HG02642 (cell line): ENCODE measurements around the gene HCRTR2.
A peak's percentile ranks its signal among the peaks of the same experiment; 100 is the strongest.
"Not testable (repeated sequence)": the region's sequence is repeated elsewhere in the genome, so short reads cannot be mapped to it uniquely, and the experiment has no call there.

Source experiments
- ATAC-seq: cut with Tn5 transposase; IDR thresholded peaks from one replicate; pipeline ENCODE4 v1.9.1; 2021; ENCODE audit warnings: mild to moderate bottlenecking; ENCODE audit not compliant: unreplicated experiment, poor library complexity

Gene HCRTR2

DNA sequence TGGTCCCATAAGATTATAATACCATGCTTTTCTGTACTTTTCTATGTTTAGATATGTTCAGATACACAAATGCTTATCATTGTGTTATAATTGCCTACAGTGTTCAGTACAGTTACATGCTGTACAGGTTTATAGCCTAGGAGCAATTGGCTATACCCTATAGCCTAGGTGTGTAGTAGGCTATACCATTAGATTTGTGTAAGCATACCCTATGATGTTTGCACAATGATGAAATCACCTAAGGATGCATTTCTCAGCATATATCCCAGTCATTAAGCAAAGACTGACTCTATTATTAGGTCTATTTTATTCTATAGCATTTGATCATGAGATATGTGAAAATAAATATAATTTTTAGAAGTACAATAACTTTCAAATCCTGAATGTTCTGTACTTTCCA lies 36.6 kb downstream of the HCRTR2 start:
- no peak for ATAC-seq

DNA sequence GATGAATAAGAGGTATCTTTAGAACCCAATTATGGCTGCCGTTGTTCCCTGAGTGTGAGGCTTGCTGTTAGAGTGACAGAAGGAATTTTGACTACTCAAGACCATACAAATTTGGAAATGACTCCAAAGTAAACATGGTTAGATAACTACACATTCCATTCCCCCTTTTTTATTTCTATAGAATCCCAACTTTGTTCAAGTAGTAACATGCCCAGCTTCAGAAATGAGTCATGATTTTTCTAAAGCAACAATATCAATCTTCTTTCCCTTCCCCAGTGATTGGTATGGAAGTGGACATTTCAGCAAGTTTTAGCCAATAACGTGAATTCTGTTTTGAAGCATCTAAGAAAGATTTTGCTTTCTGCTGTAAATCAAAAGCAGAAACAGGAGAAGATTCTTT lies 37.8 kb downstream of the HCRTR2 start:
- no peak for ATAC-seq

DNA sequence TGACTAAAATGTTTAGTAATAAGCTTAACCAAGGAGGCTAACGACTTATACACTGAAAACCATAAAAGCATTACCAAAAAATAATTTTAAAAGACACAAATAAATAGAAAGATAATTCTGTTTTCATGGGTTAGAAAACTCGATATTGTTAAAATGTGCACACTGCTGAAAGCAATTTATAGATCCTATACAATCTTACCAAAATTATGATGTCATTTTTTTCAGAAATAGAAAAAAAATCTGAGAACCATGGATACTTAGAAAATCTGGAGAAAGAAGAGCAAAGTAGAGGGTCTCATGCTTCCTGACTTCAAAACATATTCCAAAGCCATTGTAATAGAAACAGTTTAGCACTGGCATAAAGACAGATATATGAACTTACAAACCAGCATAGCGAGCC lies 46.6 kb downstream of the HCRTR2 start:
- ATAC-seq: no peak

DNA sequence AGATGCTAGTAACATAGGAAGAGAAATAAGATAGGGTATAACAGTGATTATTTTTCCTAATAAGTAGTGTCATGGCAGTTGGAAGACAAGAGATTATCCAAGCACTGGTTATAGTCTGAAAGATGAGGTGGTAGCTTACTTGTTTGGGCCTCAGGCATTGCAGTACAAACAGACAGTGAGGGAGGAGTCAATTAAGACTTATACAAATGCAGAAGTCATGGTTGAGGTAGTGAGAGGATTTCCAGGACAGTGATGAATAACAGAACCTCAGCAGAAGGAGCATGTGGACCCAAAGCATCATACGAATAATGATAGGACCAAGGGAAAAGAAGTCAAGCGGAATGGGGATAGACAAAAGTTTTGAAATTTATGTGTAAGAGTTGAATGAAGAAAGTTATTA lies 53.5 kb downstream of the HCRTR2 start:
- no peak for ATAC-seq

DNA sequence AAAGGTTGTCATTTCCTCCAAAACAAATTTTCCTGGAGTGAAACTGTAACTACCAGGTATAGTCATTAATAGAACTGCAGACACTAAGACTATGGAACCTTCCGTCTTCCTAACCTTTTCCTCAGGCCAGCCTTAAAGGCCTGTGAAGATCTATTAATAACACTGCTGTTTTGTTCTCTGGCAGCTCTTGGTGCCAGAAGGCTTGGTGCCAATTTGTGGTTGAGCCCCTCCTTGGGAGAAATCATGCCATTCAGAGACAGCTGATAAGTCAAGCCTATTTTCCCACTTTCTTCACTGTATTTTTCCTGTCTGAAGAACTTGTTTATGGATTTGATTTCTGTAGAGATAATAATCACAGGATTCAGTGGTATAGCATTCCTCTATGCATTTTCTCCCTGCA lies 64.8 kb downstream of the HCRTR2 start:
- ATAC-seq: no peak

DNA sequence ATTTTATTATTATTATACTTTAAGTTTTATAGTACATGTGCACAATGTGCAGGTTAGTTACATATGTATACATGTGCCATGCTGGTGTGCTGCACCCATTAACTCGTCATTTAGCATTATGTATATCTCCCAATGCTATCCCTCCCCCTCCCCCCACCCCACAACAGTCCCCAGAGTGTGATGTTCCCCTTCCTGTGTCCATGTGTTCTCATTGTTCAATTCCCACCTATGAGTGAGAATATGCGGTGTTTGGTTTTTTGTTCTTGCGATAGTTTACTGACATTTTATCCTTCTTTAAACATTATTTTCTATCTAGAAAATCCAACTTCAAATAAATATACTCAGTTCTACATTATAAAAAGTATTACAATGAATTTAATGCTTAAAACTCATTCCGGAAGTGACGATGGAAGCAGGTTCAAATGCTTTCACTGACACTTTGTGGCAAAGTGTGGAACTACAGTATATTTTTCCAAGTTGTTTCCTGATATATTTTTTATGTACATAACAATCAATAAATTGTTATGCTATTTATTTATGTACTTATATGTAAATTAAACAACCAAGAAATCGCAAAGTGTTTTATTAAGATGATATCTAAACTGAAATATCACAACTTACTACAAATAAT lies 66.8 kb downstream of the HCRTR2 start:
- ATAC-seq: not testable (repeated sequence)

DNA sequence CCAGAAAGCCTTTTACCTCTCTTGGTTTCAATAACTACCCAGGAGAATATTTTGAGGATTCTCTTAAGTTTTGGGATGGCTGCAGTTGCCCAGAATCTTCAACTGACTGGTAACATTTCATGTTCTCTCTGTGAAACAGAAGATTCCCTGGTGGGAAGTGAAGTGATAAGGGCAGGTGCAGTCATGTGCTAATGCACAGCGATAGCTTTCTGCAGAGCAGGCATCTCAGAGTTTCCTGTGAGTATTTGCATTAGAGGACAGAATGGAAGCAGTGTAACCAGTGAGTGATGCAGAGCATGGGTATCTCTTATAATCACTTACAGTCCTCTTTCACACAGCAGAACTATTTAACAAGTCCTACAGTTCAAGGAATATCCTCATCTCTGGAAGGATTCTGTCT lies 76.1 kb downstream of the HCRTR2 start:
- ATAC-seq: no peak

DNA sequence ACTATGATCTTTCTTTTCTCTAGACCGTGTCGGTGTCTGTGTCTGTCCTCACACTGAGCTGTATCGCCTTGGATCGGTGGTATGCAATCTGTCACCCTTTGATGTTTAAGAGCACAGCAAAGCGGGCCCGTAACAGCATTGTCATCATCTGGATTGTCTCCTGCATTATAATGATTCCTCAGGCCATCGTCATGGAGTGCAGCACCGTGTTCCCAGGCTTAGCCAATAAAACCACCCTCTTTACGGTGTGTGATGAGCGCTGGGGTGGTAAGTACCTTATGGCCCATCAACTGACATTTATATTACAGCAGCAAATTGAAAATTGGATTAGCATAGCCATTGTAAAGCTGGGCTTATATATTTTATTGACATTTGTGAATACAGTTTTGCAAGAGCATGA lies 80.8 kb downstream of the HCRTR2 start:
- no peak for ATAC-seq

DNA sequence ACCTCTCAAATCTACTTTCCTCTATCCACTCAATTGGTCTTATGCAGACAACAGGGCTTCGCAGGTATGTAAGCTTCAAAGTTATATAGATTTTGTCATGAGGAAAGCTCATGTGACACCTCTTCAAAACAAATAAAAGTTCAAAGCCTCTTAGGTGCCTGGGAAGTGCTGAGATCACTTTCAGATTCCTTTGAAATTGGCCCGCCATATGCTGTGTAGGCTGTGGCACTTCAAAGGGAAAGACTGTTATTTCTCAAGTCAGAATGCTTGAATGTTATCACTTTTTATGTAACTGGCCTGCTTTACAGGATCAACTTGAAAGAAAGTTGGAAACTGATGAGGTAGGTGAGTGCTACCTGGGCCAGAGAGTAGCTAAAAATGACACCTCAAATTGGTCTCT lies 85.9 kb downstream of the HCRTR2 start:
- ATAC-seq: no peak

DNA sequence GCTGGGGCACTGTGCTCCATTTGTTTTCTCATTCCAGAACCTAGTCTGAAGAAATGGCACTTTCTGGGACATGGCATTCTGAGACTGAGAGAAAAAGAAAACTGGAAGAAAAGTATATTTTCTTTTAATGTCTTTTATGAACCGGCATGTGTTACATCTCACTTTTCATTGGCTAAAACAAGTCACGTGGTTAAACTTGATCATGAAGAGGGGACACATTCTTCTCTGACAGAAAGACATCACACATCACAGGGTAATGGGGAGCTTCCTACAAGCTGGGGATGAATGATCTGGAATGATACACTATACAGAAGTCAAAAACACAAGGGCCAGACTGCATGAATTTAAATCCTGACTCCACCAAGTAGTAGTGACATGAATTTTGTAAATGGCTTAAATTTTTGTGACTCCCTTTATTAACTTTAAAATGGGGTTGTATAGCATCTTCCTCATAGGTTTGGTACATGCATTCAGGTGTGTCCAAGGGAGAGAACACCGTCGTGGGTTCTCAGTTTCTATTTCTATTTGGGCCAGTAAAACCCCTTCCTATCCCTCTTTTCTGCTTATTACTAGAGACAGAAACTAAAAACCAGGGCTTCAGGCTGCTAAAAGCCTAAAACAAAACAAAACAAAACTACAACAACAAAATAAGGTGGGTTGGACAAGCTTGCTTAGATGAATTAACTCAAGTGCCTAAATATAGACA lies 91.2 kb downstream of the HCRTR2 start:
- ATAC-seq: no peak

DNA sequence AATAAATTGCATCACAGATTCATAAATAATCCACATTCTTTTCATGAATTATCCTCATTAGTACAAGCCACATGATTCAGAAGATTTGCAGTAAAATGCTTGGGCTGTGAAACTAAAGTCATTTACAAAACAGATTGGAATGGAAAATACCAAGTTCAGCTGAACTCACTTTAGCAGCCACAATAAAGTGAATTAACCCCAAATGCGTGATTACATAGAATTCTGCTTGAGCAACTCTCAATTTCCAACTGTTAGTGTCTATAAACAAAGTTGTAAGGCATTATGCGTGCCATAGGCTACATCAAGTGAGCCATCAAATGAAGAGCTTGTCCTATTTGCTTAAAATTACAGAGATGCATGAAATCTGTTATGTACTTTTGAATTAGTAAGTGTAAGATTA lies 92.6 kb downstream of the HCRTR2 start:
- no peak for ATAC-seq

DNA sequence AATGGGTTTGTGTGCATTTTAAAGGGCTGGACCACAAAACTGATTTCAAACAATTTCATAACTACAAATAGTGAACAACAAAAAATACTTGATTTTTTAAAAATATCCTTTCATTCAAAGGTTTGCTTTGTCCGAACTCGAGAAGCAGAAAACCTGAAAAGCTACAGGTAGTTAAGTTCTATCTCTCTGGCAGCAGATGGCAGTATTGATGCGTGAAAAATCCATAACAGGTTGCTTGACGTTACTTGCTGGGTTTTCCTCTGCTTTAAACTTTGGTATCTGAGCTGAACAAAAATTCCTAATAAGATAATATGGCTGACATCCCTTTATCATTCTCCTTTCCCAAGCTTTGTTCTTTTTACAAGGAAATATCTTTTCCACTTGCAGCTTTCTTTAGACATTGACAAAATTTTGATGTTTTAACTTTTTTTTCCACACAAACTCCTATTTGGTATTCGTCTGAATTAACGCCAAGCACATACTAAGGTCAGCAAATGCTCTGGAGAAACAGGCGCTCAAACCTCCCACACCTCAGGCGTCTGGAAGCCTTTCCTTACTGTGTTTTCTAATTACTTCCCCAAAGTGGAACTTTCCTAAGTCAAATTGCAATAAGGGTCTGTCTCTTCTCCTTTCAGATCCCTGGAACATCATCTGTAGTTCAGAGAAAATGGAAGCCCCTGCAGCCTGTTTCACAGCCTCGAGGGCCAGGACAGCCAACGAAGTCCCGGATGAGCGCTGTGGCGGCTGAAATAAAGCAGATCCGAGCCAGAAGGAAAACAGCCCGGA lies 102.6 kb downstream of the HCRTR2 start:
- peak; percentile 66 for ATAC-seq

DNA sequence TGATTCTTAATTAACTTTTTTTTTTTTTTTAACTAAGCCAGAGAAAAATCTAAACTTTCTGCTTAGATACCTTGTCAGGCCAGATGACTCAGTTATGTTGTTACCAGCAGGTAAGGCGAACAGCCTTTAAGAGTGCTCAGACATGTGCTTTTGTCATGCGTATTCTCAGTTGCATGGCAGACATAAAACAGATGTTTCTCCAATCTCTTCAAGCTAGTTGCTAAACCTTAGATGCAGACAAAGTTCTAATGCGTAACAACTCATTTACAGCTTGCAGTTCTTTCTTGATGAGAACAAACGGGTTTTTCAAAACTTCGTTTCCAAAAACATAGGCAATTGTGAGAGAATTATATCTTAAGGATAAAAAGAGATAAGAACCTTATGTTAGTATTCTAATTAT lies 103.3 kb downstream of the HCRTR2 start:
- ATAC-seq: no peak

DNA sequence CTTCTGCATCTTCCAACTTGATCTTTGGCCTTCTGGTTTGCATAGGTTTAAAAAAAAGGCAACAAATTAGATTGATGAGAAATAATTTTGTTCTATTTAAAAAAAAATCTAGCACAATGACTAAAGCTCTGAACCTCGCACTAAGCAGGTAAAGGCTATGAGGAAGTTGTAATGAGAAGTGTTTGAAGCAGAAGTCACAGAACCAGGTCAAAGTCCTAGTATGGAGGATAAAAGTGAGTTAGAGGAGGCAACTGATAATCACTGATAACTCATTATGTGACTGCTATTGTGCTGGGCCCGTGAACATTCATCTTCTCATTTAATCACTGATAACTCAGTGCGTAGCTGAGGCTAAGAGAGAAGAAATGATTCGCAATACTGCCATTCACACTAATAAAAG lies 106.9 kb downstream of the HCRTR2 start:
- ATAC-seq: no peak

DNA sequence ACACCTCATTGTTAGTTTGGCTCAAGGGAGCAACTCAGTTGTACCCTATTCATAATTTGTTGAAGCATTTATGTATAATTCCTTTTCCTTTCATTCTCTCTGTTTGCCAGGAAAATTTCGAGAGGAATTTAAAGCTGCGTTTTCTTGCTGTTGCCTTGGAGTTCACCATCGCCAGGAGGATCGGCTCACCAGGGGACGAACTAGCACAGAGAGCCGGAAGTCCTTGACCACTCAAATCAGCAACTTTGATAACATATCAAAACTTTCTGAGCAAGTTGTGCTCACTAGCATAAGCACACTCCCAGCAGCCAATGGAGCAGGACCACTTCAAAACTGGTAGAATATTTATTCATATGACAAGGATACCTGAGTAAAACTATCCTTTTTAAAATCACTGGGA lies 107.8 kb downstream of the HCRTR2 start:
- ATAC-seq: no peak

DNA sequence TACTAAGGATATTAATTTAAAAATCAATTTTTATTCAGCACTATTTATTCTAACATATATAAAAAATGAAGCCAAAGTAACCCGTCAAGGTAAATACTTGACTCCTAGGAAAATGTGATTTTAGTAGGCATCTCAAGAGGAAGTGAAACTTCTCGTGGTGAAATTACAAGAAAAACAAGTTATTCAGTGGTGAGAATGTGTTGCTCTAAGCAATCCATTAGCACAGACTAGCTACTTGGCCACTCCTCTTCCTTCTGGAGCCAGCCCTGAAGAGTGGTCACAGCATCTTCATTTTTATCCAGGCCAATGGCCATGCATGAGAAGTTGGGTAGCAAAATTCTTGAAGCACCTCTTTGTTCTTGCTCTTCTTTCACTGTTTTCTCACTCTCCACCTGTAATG lies 112.5 kb downstream of the HCRTR2 start:
- no peak for ATAC-seq

DNA sequence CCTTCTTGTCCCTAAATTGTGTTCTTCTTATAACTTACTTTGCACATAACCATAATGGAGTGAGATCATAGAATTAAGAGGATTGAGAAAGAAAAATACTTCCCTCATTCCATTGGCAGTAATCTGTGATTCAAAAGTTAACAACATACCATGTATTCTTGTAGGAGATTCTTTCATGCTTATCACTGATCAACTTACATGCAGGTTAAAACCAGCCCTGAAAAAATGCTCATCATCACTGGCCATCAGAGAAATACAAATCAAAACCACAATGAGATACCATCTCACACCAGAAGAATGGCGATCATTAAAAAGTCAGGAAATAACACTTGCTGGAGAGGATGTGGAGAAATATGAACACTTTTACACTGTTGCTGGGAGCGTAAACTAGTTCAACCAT lies 116.4 kb downstream of the HCRTR2 start:
- no peak for ATAC-seq

DNA sequence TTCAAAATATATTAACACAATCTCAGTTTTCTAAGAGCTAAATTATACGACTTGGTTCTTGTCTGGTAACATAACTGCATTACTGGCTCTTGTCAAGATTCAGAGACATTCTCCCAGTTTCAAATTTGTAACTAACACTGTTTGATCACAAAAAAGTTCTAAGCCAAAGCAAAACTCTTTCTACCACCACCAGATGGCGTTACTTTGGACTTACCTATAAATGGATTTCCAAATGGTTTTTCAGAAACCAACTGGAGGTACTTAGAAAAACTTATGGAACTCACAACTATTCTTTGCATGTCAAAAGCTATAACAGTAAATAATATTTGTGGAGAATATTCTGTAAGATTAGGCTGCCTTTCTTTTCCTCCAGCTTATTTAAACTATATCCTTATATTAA lies 118.8 kb downstream of the HCRTR2 start:
- ATAC-seq: no peak

DNA sequence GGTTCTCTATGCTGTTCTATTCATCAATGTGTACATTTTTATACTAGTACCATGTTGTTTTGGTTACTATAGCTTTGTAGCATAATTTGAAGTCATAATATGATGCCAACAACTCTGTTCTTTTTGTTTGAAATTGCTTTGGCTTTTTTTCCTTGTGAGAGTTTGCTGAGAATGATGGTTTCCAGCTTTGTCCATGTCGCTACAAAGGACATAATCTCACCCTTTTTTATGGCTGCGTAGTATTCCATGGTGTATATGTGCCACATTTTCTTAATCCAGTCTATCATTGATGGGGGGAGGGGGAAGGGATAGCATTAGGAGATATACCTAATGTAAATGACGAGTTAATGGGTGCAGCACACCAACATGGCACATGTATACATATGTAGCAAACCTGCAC lies 122.9 kb downstream of the HCRTR2 start:
- not testable (repeated sequence) for ATAC-seq

DNA sequence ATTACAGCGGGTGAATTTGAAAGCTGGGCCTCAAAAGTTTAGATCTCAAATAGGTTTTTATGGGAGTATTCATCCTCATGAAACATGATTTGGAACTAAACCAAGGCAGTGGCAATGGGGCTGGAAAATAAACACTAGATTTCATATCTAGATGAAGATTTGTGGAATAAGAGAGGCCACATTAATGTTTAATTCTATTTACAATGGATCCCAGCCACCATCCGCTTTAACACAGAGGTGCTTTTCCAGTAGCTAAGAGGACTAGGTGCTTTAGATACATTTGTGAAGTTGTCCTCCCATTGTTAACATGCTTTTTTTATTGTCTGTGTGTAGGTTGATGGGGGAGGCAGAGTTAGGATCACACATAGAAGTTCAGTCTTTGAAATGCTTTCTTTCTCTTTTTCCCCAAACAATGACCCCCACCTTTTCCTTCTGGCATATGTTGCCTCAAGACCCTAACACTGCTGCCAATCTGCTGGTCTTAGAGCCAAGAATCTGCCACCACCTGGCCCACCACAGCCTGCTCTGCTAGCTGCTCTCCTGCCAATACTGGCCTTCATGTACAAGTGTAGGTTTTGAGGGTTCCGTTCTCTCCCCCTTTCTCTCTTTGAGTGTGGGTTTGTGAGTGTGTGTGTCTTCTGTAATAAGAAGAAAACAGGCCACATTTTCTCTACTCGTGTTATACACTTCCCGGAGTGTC lies 125.1 kb downstream of the HCRTR2 start:
- no peak for ATAC-seq

DNA sequence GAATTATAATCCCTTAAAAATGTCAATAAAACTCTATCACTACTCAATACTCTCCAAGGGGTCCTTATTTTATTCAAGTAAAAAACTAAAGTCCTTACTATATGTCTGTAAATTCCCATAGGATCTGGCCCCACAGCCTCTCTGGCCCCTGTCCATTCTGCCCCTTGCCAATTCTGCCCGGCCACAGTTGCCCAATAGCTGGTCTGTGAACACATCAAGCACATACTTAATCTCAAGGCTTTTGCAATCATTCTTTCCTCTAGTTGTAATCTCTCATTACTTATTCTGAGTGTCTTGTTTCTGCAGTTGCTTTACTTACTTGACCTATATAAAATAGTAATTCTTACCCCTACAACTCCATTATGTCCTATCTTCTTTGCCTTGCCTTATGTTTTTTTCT lies 130.4 kb downstream of the HCRTR2 start:
- ATAC-seq: no peak
